ENCODE measurements around the gene HAGH. TPM values are rescaled to one million over a fixed set of nuclear protein-coding genes. Genes with fewer than 3 reads are reported as not detected.

Gene HAGH
- total RNA-seq, 4 donors from 2014 or later: 124 to 245 (median 175) TPM

DNA sequence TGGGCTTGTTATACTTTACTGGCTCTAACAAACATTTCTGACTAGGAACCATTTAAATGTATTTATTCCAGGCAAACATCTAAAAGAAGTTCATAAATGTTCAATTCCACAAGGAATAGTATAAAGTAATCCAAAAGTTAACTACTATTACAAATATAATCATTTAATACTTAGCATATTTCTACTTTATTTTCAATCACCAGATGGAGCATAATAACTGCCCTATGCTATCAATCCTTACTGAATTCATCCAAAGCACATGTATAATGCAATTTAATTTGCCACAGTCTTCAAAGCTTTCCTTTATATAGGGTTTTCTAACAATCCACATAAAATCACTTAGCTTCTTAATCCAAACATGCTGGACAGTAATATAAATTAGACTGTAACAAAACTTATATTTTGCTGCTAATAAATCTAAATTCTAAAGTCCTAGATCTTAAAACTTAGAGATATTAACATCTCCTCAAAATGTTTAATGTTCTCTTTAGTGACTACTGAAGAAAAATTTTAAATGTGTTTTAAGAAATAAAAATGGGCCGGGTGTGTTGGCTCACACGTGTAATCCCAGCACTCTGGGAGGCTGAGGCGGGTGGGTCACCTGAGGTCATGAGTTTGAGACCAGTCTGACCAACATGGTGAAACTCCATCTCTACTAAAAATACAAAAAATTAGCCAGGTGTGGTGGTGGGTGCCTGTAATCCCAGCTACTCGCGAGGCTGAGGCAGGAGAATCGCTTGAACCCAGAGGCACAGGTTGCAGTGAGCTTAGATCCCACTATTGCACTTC is 39.5 kb upstream of the HAGH start:
- Histone ChIP-seq H3K36me3 (no peaks in the 10 kb centered on the region), H3K27me3 (peaks cover 39% of the 10 kb centered on the region), H3K9me3 (no peaks in the 10 kb centered on the region), H3K27ac (no peak overlapping the region), H3K4me3 (no peak overlapping the region), H3K4me1 (no peaks in the 10 kb centered on the region)
- 40 to 55% methylated on average over 3 of the region's 6 CpGs for WGBS, 2 donors (ENCODE audit: low coverage in 1 of 2)
- no peak for ATAC-seq
- no peak for TF ChIP-seq POLR2AphosphoS5 (IDR thresholded peaks at IDR 0.05)
- no peak for TF ChIP-seq CTCF (IDR thresholded peaks at IDR 0.05)
- no peak for TF ChIP-seq POLR2A (IDR thresholded peaks at IDR 0.05)
- TF ChIP-seq EP300 (IDR thresholded peaks at IDR 0.05): no peak

DNA sequence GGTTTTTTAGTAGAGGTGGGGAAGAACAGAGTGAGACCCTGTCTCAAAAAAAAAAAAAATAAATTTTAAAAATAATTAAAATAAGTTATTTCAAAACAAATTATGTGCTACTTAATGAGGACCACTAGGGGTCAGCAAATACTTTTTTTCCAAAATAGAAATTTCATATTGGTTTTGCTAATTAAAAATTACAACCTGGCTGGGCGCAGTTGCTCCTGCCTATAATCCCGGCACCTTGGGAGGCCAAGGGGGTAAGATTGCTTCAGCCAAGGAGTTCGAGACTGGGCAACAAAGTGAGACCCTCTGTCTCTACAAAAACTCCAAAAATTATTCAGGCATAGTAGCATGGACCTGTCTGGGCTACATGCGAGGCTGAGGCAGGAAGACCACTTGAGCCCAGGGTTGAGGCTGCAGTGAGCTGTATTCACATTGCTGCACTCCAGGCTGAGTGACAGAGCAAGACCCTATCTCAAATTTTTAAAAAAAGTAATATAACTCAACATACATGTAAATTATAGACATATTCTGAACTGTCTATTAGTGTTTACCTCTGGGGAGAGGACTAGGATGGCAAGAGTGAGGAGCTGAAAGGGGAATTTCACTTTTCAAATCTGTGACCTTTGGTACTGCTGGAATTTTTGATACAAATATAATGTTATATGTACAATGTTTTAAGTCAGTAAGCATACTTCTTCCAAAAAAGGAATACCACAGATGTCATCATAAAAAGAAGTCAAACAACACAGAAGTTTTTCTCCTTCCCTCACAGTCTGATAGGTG is 37.2 kb upstream of the HAGH start:
- TF ChIP-seq POLR2A (IDR thresholded peaks at IDR 0.05) (no peak), CTCF (IDR thresholded peaks at IDR 0.05) (peak in 3 of 4 experiments; percentile 48 to 64 (median 50)), EP300 (IDR thresholded peaks at IDR 0.05) (no peak), POLR2AphosphoS5 (IDR thresholded peaks at IDR 0.05) (no peak)
- WGBS, 2 donors (ENCODE audit: low coverage in 1 of 2): 6 to 14% methylated on average over 3 to 4 of the region's 4 CpGs
- Histone ChIP-seq H3K9me3 (no peaks in the 10 kb centered on the region), H3K27me3 (peaks cover 57% of the 10 kb centered on the region), H3K36me3 (no peaks in the 10 kb centered on the region), H3K4me1 (no peaks in the 10 kb centered on the region), H3K27ac (no peak overlapping the region), H3K4me3 (no peak overlapping the region)
- no peak for ATAC-seq

DNA sequence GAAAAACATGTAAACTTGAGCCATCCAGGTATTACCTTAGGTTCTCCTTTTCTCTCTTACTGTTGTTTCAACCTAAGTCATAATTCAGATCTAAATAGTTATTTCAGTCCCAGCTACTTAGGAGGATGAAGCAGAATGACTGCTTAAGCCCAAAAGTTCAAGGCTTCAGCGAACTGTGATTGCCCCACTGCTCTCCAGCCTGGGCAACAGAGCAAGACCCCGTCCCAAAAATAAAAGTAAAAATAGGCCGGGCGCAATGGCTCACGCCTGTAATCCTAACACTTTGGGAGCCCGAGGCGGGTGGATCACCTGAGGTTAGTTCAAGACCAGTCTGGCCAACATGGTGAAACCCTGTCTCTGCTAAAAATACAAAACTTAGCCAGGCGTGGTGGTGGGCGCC is 35.8 kb upstream of the HAGH start:
- no peaks in the 10 kb centered on the region for H3K4me1 ChIP-seq
- no peak overlapping the region for H3K27ac ChIP-seq
- TF ChIP-seq POLR2AphosphoS5 (IDR thresholded peaks at IDR 0.05) (no peak), CTCF (IDR thresholded peaks at IDR 0.05) (no peak), POLR2A (IDR thresholded peaks at IDR 0.05) (no peak), EP300 (IDR thresholded peaks at IDR 0.05) (no peak)
- no peaks in the 10 kb centered on the region for H3K9me3 ChIP-seq
- peaks cover 71% of the 10 kb centered on the region for H3K27me3 ChIP-seq
- H3K36me3 ChIP-seq: no peaks in the 10 kb centered on the region
- 83% methylated on average over 6 of the region's 9 CpGs; no CpG with 5 or more reads in 1 of the 2 donors for WGBS, 2 donors (ENCODE audit: low coverage in 1 of 2)
- no peak overlapping the region for H3K4me3 ChIP-seq
- ATAC-seq: no peak

DNA sequence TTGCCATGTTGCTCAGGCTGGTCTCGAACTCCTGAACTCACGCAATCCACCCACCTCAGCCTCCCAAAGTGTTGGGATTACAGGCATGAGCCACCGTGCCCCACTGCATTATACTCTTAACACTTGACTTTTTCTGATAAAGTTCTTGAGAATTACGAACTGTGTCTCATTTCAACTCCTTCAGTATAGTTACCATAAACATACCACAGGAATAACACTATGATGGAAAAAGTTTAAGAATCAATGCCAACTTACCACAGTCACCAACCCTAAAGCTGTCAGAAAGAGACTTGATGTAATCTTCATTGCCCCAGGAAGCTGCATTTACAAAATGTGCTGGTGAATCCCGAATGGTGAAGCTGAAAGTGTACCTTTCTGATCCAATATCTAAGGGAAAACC is 35.1 kb upstream of the HAGH start:
- no peak for ATAC-seq
- H3K27me3 ChIP-seq: peaks cover 78% of the 10 kb centered on the region

More for the DNA sequence above, 35.1 kb upstream of the HAGH start:
- Histone ChIP-seq H3K9me3 (no peaks in the 10 kb centered on the region), H3K27ac (no peak overlapping the region), H3K4me1 (no peaks in the 10 kb centered on the region), H3K4me3 (no peak overlapping the region), H3K36me3 (no peaks in the 10 kb centered on the region)
- 54 to 77% methylated on average over 5 of the region's 5 CpGs for WGBS, 2 donors (ENCODE audit: low coverage in 1 of 2)
- TF ChIP-seq POLR2AphosphoS5 (IDR thresholded peaks at IDR 0.05) (no peak), CTCF (IDR thresholded peaks at IDR 0.05) (no peak), EP300 (IDR thresholded peaks at IDR 0.05) (no peak), POLR2A (IDR thresholded peaks at IDR 0.05) (no peak)
